Fibroblast of mammary gland (primary cell): ENCODE measurements around the gene PRKN.

Experiments
- DNase-seq: peaks from one replicate; pipeline ENCODE4 v3.0.0-alpha.2; 2010; ENCODE audit warnings: low read depth
- H3K4me3 ChIP-seq: 2 replicates; pipeline ENCODE4 v1.5.1; 2011; ENCODE audit warnings: low read depth, mild to moderate bottlenecking, low read length, moderate library complexity; ENCODE audit not compliant: control insufficient read depth
- CTCF ChIP-seq: conservative IDR thresholded peaks from 2 replicates; pipeline ENCODE4 v1.5.1; 2011; ENCODE audit warnings: low read depth, low read length, inconsistent platforms; ENCODE audit not compliant: control insufficient read depth, insufficient read depth

Gene PRKN

GRCh38 chr6:161545741-161546140 is 1181.8 kb downstream of the PRKN start:
- no peak for TF ChIP-seq CTCF
- DNase-seq, result no peak
- H3K4me3 ChIP-seq, result no peak overlapping the region

- no peak for DNase-seq
- H3K4me3 ChIP-seq, result no peak overlapping the region
- no peak for TF ChIP-seq CTCF
These were observed 1182.6 kb downstream of the PRKN start for GRCh38 chr6:161544801-161545480.

GRCh38 chr6:161543684-161544309 is 1183.8 kb downstream of the PRKN start:
- no peak for TF ChIP-seq CTCF
- DNase-seq, result no peak
- no peak overlapping the region for H3K4me3 ChIP-seq

GRCh38 chr6:161542346-161542980 is 1185.1 kb downstream of the PRKN start:
- no peak for DNase-seq
- no peak for TF ChIP-seq CTCF
- no peak overlapping the region for H3K4me3 ChIP-seq

- no peak for TF ChIP-seq CTCF
- DNase-seq, result no peak
- H3K4me3 ChIP-seq, result no peak overlapping the region
These were observed 1187.0 kb downstream of the PRKN start for GRCh38 chr6:161540532-161540931.

- no peak for DNase-seq
- no peak overlapping the region for H3K4me3 ChIP-seq
- no peak for TF ChIP-seq CTCF
These were observed 1191.3 kb downstream of the PRKN start for GRCh38 chr6:161536224-161536630.
